Stimulated activated CD8-positive, alpha-beta memory T cell treated with anti-CD3 and anti-CD28 coated beads, Interleukin-7, amount 100 ng/mL, for 24 hours (primary cell): Measurements from ENCODE around the gene LRRK1.

Source experiments
- DNase-seq: peaks from one replicate; pipeline ENCODE4 v3.0.0-alpha.2; 2020; ENCODE audit warnings: low read depth

The LRRK1 gene

GRCh38 chr15:101023501-101024072, 104.4 kb downstream of the LRRK1 start:
- DNase-seq = no peak

DNA sequence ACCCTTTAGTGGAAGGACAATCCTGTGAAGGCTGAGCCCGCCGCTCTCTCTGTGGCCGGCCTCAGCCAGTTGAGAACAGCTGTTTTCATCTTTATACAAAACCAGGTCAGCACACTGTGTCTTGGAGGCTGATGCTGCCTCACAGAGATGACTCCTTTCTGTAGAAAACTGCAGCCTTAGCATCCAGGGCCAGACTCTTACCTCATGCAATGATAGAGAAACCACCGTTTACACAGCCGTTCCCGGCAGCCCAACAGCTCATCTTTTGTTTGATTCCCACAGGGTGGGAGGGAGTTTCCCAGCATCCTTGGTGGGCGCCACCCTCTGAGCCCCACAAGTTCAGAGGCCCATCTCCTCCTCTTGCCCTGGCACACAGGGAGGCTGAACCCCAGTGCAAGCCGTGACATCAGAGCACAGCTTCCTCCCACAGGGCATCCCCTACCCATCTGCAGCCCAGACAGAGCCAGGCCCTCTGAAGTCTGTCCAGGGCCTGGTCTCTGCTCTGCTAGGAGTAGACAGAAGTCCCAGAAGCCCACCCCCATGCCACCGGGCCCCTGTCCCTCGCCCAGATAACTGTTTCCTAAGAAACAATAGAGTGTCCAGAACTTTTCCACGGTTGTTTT, 105.0 kb downstream of the LRRK1 start:
- no peak for DNase-seq

DNA sequence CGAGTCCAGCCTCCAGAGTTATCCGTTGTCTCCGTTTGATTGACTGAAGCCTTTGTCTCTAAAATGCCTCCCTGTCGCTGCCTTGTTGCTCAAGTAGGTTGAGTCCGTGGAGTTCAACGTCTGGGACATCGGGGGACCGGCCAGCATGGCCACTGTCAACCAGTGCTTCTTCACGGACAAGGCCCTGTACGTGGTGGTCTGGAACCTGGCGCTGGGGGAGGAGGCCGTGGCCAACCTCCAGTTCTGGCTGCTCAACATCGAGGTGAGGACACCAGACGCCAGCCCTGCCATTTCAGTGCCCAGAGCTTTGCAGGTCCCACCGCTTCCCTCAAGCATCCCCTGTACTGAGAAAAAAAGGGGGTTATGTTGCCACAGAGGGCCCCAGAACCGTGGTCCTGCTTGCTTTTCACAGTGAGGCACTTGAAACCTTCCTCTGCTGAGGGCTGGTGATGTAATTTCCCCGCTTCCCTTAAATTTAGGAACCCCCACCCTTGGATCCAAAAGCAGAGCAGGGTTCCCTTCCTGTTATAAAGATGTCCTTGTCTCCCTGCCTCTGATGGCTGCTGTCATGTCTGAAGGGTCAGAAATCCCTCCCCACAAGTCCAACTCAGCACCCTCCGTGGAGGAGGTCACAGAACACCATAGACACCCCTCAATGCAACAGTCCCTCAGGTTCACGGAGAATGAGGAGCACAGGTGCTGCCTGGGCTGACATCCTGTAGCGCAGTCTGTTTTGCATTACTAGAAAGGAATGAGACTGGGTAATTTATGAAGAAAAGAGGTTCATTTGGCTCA, 105.7 kb downstream of the LRRK1 start:
- no peak for DNase-seq

- no peak for DNase-seq
Measured at GRCh38 chr15:101025501-101025885, 106.3 kb downstream of the LRRK1 start.

- no peak for DNase-seq
Measured at GRCh38 chr15:101025896-101026631, 106.9 kb downstream of the LRRK1 start.

DNA sequence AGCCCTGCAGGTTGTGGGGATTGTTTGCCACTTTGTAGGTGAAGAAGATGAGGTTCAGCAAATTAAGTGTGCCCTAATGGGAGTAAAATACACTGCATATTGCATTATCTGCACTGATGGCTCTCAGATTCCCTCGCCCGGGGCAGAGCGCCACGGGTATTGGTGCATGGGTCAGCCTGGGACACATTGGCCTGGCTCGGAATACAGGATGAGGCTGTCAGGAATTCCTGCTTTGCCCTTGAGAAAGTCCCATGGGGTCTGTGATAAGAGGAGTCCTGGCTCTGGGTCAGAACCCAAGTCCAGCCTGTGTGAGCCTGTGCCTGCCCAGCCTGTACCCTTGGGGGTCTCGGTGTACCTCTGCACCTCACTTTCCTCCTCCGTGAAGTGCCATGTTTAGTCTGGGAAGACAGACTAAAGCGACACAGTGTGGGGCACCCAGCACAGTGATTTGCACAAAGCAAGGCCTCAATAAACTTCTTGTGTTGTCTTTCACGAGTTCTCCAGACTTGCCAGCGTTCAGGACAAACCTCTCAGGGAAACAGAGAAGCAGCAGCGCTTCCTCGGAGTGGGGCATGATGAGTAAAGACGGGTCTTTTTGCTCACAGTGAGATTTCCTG, 107.6 kb downstream of the LRRK1 start:
- DNase-seq = no peak

DNA sequence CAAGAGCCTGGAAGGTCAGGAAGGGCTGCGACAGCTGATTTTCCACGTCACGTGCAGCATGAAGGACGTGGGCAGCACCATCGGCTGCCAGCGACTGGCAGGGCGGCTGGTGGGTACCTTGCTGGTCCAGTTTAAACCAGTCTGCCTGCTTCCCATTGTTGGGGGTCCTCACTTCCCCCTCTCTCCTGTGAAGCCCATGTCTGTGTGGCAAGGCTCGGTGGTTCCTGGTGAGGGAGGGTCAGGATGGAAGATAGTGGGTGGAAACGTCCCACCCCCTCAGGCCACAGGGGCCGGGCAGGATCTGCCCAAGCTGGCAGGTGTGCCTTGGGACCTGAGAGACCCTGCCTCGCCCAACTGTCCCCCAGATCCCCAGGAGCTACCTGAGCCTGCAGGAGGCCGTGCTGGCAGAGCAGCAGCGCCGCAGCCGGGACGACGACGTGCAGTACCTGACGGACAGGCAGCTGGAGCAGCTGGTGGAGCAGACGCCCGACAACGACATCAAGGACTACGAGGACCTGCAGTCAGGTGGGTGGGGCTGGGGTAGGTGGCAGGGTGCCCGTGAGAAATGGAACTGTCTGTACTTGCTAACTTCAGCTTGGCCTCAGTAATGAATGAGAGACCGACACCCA, 108.2 kb downstream of the LRRK1 start:
- no peak for DNase-seq

- DNase-seq = no peak
Measured at GRCh38 chr15:101027920-101028319, 108.8 kb downstream of the LRRK1 start.

- no peak for DNase-seq
Measured at GRCh38 chr15:101028321-101028720, 109.2 kb downstream of the LRRK1 start.

DNA sequence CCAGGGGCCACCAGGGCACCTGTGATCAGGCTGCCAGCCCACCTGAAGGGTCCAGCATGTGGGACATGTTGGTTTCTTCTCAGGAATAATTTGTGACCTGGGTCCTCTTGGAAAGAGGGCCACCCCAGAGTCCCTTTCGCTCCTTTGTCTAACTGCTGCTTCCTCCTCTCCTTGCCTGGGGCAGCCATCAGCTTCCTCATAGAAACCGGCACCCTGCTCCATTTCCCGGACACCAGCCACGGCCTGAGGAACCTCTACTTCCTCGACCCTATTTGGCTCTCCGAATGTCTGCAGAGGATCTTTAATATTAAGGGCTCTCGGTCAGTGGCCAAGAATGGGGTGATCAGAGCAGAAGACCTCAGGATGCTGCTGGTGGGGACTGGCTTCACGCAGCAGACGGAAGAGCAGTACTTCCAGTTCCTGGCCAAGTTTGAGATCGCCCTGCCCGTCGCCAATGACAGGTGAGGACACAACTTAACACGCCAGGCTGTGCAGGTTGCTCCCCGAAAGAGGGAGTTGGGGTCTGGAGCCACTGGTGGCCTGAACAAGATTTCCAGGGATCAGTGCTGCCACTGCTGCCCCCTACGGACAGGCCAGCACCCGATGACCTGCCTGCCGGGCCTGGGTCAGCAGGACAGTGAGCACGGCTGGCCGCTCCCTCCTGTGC, 109.7 kb downstream of the LRRK1 start:
- DNase-seq = no peak

- DNase-seq = no peak
Measured at GRCh38 chr15:101029971-101030661, 111.0 kb downstream of the LRRK1 start.

- no peak for DNase-seq
Measured at GRCh38 chr15:101031213-101031612, 112.1 kb downstream of the LRRK1 start.

GRCh38 chr15:101033801-101034200, 114.6 kb downstream of the LRRK1 start:
- DNase-seq = no peak

DNA sequence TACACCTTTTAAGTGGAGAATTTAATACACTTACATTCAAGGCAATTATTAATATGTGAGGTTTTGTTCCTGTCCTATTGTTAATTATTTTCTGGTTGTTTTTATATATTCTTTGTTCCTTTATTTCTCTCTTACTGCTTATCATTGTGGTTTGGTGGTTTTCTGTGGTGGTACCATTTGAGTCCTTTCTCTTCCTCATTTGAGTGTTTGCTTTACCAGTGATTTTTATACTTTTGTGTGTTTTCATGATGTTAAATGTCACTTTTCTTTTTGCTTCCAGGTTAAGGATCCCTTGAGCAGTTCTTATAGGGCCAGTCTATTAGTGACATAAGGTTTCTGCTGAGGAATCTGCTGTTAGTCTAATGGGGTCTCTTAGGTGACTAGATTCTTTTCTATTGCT, 116.5 kb downstream of the LRRK1 start:
- DNase-seq = no peak

DNA sequence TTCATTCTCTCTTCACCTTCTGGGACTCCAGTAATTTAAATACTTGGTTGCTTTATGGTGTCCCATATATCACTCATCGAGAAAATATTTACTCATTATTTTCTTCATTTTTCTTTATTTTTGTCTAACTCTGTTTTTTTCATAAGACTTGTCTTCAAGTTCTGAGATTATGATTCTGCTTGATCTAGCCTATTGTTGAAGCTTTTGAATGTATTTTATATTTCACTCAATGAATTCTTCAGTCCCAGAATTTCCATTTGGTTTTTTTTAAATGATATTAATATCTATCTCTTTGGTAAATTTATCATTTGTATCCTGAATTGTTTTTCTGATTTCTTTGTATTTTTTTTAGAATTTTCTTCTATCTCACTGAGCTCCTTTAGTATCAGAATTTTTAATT, 117.0 kb downstream of the LRRK1 start:
- DNase-seq = no peak

DNA sequence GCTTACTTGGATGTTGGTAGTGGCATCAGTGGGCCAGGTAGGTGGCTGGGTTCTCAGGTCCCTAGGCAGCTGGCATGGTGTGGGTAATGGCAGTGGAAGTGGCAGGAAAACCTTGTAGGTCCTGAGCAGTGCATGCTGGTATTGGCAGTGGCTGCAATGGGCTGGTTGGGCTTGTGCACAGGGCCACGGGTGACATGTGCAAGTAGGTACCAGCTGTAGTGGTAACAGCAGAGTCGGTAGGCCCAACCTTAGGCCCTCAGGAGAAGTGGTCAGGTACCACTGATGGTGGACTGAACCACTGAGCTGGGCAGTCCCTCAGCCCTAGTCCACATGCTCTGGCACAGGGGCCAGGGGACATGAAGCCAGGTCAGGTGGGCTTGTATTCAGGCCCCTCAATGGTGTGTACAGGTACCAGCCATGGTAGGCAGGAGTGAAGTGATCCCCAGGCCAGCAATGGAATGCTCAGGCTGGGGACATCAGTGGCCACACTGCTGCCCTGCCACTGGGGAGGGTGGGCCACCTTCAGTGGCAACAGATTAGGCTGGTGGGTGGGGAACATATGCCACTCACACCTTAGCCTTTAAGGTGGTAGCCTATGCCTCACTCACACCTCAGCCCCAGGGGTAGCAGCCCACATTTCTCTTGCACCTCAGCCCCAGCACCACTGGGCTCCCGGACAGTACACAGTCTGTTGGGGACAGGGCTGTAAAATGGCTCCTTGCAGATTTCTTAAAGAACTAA, 118.1 kb downstream of the LRRK1 start:
- no peak for DNase-seq

DNA sequence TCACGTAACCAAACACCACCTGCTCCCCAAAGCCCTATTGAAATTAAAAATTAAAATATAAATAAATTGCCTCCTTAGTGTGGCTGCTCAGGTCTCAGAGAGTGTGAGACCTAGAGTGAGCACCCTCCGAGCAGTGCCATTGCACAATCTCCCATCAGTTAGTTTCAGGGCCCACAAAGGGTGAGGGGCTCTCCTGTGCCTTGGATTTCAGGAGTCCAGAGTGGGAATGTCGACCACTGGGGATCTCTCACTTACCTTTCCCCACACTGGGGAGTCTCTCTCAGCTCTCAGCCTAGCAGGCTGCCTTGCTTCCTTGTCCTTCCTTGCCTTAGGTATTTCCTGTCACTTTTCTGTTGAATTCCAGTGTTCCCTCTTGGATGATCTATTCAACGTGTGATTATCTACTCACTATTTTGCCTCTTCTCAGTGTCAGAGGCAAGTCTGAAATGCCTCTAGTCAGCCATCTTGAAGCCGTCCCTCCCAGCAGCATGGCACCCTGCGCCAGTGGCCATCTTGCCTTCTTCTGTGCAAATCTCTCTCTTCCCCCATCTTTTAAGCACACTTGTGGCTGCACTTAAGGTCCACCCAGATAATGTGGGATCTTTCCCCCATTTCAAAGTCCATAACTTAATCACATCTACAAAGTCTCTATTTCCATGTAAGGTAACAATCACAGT, 119.3 kb downstream of the LRRK1 start:
- DNase-seq = no peak

DNA sequence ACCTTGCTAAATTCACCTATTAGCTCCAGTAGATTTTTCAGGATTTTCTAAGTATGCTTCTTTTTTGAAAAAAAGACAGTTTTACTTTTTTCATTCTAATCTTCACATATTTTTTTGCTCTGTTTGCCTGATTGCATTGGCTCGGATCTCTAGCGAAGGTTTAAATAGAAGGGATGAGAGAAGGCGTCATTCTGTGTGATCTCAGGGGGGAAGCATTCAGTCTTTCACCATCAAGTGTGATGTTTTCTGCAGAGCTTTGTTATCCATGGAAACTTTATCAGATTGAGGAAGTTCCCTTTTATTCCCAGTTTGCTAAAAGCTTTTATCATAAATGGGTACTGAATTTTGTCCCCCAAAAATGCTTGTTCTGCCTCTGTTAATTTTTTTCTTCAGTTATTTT, 120.3 kb downstream of the LRRK1 start:
- no peak for DNase-seq

- no peak for DNase-seq
Measured at GRCh38 chr15:101042320-101042719, 123.2 kb downstream of the LRRK1 start.
